ENCODE measurements around the gene SLC24A4. TPM values are rescaled to one million over a fixed set of nuclear protein-coding genes. Genes with fewer than 3 reads are reported as not detected.

Gene SLC24A4
- total and polyA plus RNA-seq, 2 donors = 0.66 to 0.80 TPM

- no peaks in the 10 kb centered on the region for H3K4me1 ChIP-seq (ENCODE audit: control insufficient read depth in 2 of 2, insufficient read depth in 2 of 2, low read length in 2 of 2)
- no peaks in the 10 kb centered on the region for H3K36me3 ChIP-seq (ENCODE audit: control insufficient read depth in 2 of 2, insufficient read depth in 2 of 2, low read length in 1 of 2)
- peaks cover 0 to 4% of the 10 kb centered on the region in 2 donors for H3K9me3 ChIP-seq (ENCODE audit: control insufficient read depth in 2 of 2, insufficient read depth in 1 of 2, low read length in 1 of 2)
- H3K27me3 ChIP-seq (ENCODE audit: control insufficient read depth in 2 of 2, insufficient read depth in 1 of 2, low read length in 1 of 2) = peaks cover 0 to 5% of the 10 kb centered on the region in 2 donors
- DNase-seq (ENCODE audit: low read depth in 6 of 9, low spot score in 9 of 9) = no peak
- H3K27ac ChIP-seq (ENCODE audit: low read depth in 1 of 2, low read length in 1 of 2) = no peak overlapping the region
- no peak overlapping the region for H3K4me3 ChIP-seq (ENCODE audit: low read length in 2 of 2)
- WGBS = 77% methylated on average over 7 of the region's 7 CpGs
Observed at GRCh38 chr14:92413379-92413778, 90.4 kb downstream of the SLC24A4 start.

GRCh38 chr14:92414690-92415445, 91.9 kb downstream of the SLC24A4 start:
- Histone ChIP-seq H3K4me1 (ENCODE audit: control insufficient read depth in 2 of 2, insufficient read depth in 2 of 2, low read length in 2 of 2) (no peaks in the 10 kb centered on the region), H3K27me3 (ENCODE audit: control insufficient read depth in 2 of 2, insufficient read depth in 1 of 2, low read length in 1 of 2) (peaks cover 0 to 5% of the 10 kb centered on the region in 2 donors), H3K36me3 (ENCODE audit: control insufficient read depth in 2 of 2, insufficient read depth in 2 of 2, low read length in 1 of 2) (no peaks in the 10 kb centered on the region), H3K4me3 (ENCODE audit: low read length in 2 of 2) (no peak overlapping the region), H3K27ac (ENCODE audit: low read depth in 1 of 2, low read length in 1 of 2) (no peak overlapping the region), H3K9me3 (ENCODE audit: control insufficient read depth in 2 of 2, insufficient read depth in 1 of 2, low read length in 1 of 2) (peaks cover 0 to 4% of the 10 kb centered on the region in 2 donors)
- DNase-seq (ENCODE audit: low read depth in 6 of 9, low spot score in 9 of 9) = no peak
- WGBS = 86% methylated on average over 13 of the region's 13 CpGs

GRCh38 chr14:92415969-92416368, 93.0 kb downstream of the SLC24A4 start:
- peaks cover 0 to 6% of the 10 kb centered on the region in 2 donors for H3K9me3 ChIP-seq (ENCODE audit: control insufficient read depth in 2 of 2, insufficient read depth in 1 of 2, low read length in 1 of 2)
- DNase-seq (ENCODE audit: low read depth in 6 of 9, low spot score in 9 of 9) = no peak
- no peaks in the 10 kb centered on the region for H3K4me1 ChIP-seq (ENCODE audit: control insufficient read depth in 2 of 2, insufficient read depth in 2 of 2, low read length in 2 of 2)
- H3K27me3 ChIP-seq (ENCODE audit: control insufficient read depth in 2 of 2, insufficient read depth in 1 of 2, low read length in 1 of 2) = peaks cover 0 to 5% of the 10 kb centered on the region in 2 donors
- WGBS = 85% methylated on average over 9 of the region's 9 CpGs
- H3K36me3 ChIP-seq (ENCODE audit: control insufficient read depth in 2 of 2, insufficient read depth in 2 of 2, low read length in 1 of 2) = no peaks in the 10 kb centered on the region
- no peak overlapping the region for H3K27ac ChIP-seq (ENCODE audit: low read depth in 1 of 2, low read length in 1 of 2)
- no peak overlapping the region for H3K4me3 ChIP-seq (ENCODE audit: low read length in 2 of 2)

- H3K4me1 ChIP-seq (ENCODE audit: control insufficient read depth in 2 of 2, insufficient read depth in 2 of 2, low read length in 2 of 2) = no peaks in the 10 kb centered on the region
- WGBS = 94% methylated on average over 2 of the region's 2 CpGs
- no peaks in the 10 kb centered on the region for H3K36me3 ChIP-seq (ENCODE audit: control insufficient read depth in 2 of 2, insufficient read depth in 2 of 2, low read length in 1 of 2)
- DNase-seq (ENCODE audit: low read depth in 6 of 9, low spot score in 9 of 9) = no peak
- no peak overlapping the region for H3K27ac ChIP-seq (ENCODE audit: low read depth in 1 of 2, low read length in 1 of 2)
- peaks cover 0 to 5% of the 10 kb centered on the region in 2 donors for H3K27me3 ChIP-seq (ENCODE audit: control insufficient read depth in 2 of 2, insufficient read depth in 1 of 2, low read length in 1 of 2)
- peaks cover 0 to 6% of the 10 kb centered on the region in 2 donors for H3K9me3 ChIP-seq (ENCODE audit: control insufficient read depth in 2 of 2, insufficient read depth in 1 of 2, low read length in 1 of 2)
- no peak overlapping the region for H3K4me3 ChIP-seq (ENCODE audit: low read length in 2 of 2)
Observed at GRCh38 chr14:92416544-92416943, 93.6 kb downstream of the SLC24A4 start.

GRCh38 chr14:92417759-92418158, 94.8 kb downstream of the SLC24A4 start:
- Histone ChIP-seq H3K4me1 (ENCODE audit: control insufficient read depth in 2 of 2, insufficient read depth in 2 of 2, low read length in 2 of 2) (no peaks in the 10 kb centered on the region), H3K27me3 (ENCODE audit: control insufficient read depth in 2 of 2, insufficient read depth in 1 of 2, low read length in 1 of 2) (peaks cover 0 to 3% of the 10 kb centered on the region in 2 donors), H3K4me3 (ENCODE audit: low read length in 2 of 2) (no peak overlapping the region), H3K36me3 (ENCODE audit: control insufficient read depth in 2 of 2, insufficient read depth in 2 of 2, low read length in 1 of 2) (no peaks in the 10 kb centered on the region), H3K9me3 (ENCODE audit: control insufficient read depth in 2 of 2, insufficient read depth in 1 of 2, low read length in 1 of 2) (peaks cover 0 to 6% of the 10 kb centered on the region in 2 donors), H3K27ac (ENCODE audit: low read depth in 1 of 2, low read length in 1 of 2) (no peak overlapping the region)
- DNase-seq (ENCODE audit: low read depth in 6 of 9, low spot score in 9 of 9) = no peak
- 97% methylated on average over 3 of the region's 3 CpGs for WGBS

- H3K36me3 ChIP-seq (ENCODE audit: control insufficient read depth in 2 of 2, insufficient read depth in 2 of 2, low read length in 1 of 2) = no peaks in the 10 kb centered on the region
- H3K4me3 ChIP-seq (ENCODE audit: low read length in 2 of 2) = no peak overlapping the region
- no peak overlapping the region for H3K27ac ChIP-seq (ENCODE audit: low read depth in 1 of 2, low read length in 1 of 2)
- H3K27me3 ChIP-seq (ENCODE audit: control insufficient read depth in 2 of 2, insufficient read depth in 1 of 2, low read length in 1 of 2) = no peaks in the 10 kb centered on the region
- peaks cover 0 to 3% of the 10 kb centered on the region in 2 donors for H3K9me3 ChIP-seq (ENCODE audit: control insufficient read depth in 2 of 2, insufficient read depth in 1 of 2, low read length in 1 of 2)
- DNase-seq (ENCODE audit: low read depth in 6 of 9, low spot score in 9 of 9) = no peak
- WGBS = 46% methylated on average over 6 of the region's 6 CpGs
- no peaks in the 10 kb centered on the region for H3K4me1 ChIP-seq (ENCODE audit: control insufficient read depth in 2 of 2, insufficient read depth in 2 of 2, low read length in 2 of 2)
Observed at GRCh38 chr14:92421751-92422150, 98.8 kb downstream of the SLC24A4 start.

- Histone ChIP-seq H3K27ac (ENCODE audit: low read depth in 1 of 2, low read length in 1 of 2) (no peak overlapping the region), H3K4me1 (ENCODE audit: control insufficient read depth in 2 of 2, insufficient read depth in 2 of 2, low read length in 2 of 2) (peaks cover 0 to 9% of the 10 kb centered on the region in 2 donors), H3K36me3 (ENCODE audit: control insufficient read depth in 2 of 2, insufficient read depth in 2 of 2, low read length in 1 of 2) (no peaks in the 10 kb centered on the region), H3K27me3 (ENCODE audit: control insufficient read depth in 2 of 2, insufficient read depth in 1 of 2, low read length in 1 of 2) (no peaks in the 10 kb centered on the region), H3K4me3 (ENCODE audit: low read length in 2 of 2) (no peak overlapping the region), H3K9me3 (ENCODE audit: control insufficient read depth in 2 of 2, insufficient read depth in 1 of 2, low read length in 1 of 2) (peaks cover 0 to 3% of the 10 kb centered on the region in 2 donors)
- DNase-seq (ENCODE audit: low read depth in 6 of 9, low spot score in 9 of 9) = no peak
Observed at GRCh38 chr14:92425101-92425500, 102.1 kb downstream of the SLC24A4 start.

GRCh38 chr14:92426237-92426636, 103.3 kb downstream of the SLC24A4 start:
- 9% methylated on average over 4 of the region's 4 CpGs for WGBS
- Histone ChIP-seq H3K27ac (ENCODE audit: low read depth in 1 of 2, low read length in 1 of 2) (no peak overlapping the region), H3K4me1 (ENCODE audit: control insufficient read depth in 2 of 2, insufficient read depth in 2 of 2, low read length in 2 of 2) (peaks cover 0 to 9% of the 10 kb centered on the region in 2 donors), H3K9me3 (ENCODE audit: control insufficient read depth in 2 of 2, insufficient read depth in 1 of 2, low read length in 1 of 2) (peaks cover 0 to 3% of the 10 kb centered on the region in 2 donors), H3K4me3 (ENCODE audit: low read length in 2 of 2) (no peak overlapping the region), H3K36me3 (ENCODE audit: control insufficient read depth in 2 of 2, insufficient read depth in 2 of 2, low read length in 1 of 2) (no peaks in the 10 kb centered on the region), H3K27me3 (ENCODE audit: control insufficient read depth in 2 of 2, insufficient read depth in 1 of 2, low read length in 1 of 2) (no peaks in the 10 kb centered on the region)
- peak in 3 of 9 donors; percentile 13 to 59 (median 21) for DNase-seq (ENCODE audit: low read depth in 6 of 9, low spot score in 9 of 9)

GRCh38 chr14:92427096-92427495, 104.1 kb downstream of the SLC24A4 start:
- H3K4me3 ChIP-seq (ENCODE audit: low read length in 2 of 2) = no peak overlapping the region
- no peaks in the 10 kb centered on the region for H3K36me3 ChIP-seq (ENCODE audit: control insufficient read depth in 2 of 2, insufficient read depth in 2 of 2, low read length in 1 of 2)
- WGBS = 96% methylated on average over 3 of the region's 3 CpGs
- no peaks in the 10 kb centered on the region for H3K27me3 ChIP-seq (ENCODE audit: control insufficient read depth in 2 of 2, insufficient read depth in 1 of 2, low read length in 1 of 2)
- H3K27ac ChIP-seq (ENCODE audit: low read depth in 1 of 2, low read length in 1 of 2) = no peak overlapping the region
- peaks cover 0 to 3% of the 10 kb centered on the region in 2 donors for H3K9me3 ChIP-seq (ENCODE audit: control insufficient read depth in 2 of 2, insufficient read depth in 1 of 2, low read length in 1 of 2)
- DNase-seq (ENCODE audit: low read depth in 6 of 9, low spot score in 9 of 9) = no peak
- peaks cover 0 to 9% of the 10 kb centered on the region in 2 donors for H3K4me1 ChIP-seq (ENCODE audit: control insufficient read depth in 2 of 2, insufficient read depth in 2 of 2, low read length in 2 of 2)
